Measurements from ENCODE around the gene SNED1.

SNED1 gene

DNA sequence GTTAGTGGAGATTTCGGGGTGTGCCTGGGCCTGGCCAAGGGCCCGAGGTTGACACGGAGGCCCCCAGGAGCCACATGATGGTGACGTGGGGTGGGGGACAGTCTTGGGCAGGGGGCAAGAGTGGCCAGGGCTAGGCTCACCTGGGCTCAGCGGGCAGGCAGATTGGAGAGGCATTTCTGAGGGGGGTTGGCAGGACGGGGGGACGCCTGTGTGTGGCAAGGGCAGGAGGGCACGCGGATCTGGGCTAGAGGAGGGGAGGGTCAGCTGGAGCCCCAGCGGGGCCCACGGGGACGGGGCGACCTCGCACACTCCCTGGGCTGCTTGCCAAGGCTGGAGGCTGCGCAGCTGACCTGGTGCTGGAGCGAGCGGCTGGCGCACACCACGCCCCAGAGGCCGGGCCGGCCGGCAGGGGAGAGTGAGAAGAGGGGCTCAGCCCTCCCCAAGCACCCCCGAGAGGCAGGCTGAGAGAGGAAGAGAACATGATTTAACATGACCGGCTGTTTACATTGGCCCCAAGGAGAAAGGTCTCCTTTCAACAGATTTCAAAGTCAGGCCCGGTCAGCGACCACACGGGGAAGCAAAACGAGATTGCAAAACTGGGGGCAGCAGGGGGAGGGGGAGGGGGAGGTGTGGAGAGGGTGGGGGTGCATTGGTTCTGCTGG lies 38.0 kb upstream of the SNED1 start:
- DNase-seq = no peak

DNA sequence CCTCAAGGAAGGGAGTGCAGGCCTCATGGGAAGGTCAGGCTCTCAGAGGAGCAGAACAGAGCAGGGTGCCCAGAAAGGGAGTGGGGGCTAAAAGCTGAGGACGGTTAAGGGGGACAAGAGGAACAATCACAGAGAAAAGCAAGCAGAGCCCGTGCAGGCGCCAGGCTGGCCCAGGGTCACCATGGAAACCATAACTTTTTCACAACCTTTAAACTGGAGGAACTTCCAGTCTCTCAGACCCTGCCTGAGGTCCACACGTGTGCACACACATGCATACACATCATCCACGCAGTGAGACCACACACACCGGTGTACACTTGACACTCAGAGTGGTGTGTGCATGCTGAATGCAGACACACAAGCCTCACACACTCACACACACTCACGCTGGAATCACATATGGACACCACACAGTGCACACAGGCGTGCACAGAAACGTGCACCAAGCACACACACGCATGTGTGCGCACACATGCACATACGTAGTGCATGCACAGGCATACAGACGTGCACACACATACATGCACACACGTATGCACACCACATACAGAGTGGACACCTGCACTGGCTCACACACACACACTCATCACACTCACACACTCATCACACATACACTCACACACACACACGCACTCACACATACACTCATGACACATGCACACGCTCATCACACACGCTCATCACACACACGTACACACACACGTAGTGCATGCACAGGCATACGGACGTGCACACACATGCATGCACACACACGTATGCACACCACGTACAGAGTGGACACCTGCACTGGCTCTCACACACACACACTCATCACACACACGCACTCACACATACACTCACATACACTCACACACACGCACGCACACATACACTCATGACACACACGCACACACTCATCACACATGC lies 37.2 kb upstream of the SNED1 start:
- DNase-seq = no peak

- no peak for DNase-seq
Observed at GRCh38 chr2:240961910-240962299, 36.5 kb upstream of the SNED1 start.

DNA sequence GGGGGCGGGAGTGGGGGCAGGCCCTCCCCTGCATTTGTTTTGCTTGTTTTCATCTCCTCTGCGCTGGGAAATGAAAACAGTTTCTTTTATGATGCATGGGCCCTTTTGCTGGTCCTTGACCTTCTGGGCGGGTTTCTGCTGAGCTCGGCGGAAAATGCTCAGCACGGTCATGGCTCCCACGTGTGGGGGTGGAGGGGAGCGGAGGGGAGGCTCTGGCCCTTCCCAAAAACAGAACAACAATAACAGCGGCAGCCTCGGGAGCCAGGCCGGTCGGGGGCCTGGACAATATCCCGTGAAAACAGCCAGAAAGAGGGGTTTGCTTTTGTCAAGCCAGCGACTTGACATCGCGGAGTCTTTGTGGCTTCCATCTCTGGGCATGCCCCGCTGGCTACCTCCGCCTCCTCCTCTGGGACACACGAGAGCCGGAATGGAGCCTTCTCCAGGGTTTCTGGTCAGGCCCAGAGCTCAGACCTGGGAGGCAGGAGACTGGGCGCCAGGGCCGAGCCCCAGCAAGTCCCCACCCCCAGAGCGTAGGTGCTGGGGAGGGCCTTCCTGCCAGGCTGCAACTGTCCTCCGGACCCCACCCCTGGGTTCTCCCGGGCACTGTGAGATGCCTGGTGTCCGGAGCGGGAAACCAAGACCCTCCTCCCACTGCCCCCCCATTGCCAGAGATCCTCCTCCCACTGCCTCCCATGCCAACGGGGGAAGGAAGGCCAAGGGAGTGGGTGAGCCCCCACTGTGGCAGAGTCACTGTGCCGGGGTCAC lies 35.9 kb upstream of the SNED1 start:
- no peak for DNase-seq

- no peak for DNase-seq
Observed at GRCh38 chr2:240963065-240963867, 35.2 kb upstream of the SNED1 start.

DNA sequence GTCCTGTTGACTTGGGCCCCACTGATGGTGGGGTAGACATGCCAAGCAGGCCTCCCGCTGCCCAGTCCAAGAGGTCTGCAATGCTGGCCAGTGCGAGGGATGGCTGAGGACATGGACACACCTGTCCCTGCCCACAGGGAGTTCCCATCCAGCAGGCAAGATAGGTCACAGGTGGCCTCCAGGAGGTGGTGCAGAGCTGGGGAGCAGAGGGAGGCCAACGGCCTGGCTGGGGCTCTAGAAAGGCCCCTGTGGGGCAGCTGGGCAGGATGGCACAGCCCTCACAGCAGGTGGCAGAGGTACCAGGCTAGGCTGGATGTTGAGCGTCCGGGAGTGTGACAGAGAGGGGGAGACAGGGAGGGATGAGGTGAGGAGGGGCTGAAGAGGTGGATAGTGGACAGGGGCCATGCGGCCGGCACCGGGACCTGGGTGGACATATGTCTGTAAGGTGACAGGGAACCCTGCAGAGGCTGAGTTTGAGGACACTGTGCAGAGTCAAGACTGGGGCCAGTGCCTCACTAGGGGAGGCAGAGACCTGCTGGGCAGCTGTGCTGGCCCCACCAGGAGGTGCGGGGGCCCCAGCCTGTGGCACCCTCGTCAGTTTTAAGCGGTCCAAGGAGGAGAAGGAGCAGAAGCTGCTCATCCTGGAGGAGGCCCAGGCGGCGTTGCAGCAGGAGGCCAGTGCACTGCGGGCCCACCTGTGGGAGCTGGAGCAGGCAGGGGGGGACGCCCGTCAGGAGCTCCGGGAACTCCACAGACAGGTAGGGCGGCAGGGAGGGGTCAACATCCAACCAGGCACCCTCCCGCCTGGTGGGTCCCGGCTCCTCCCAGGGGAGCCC lies 34.3 kb upstream of the SNED1 start:
- no peak for DNase-seq

DNA sequence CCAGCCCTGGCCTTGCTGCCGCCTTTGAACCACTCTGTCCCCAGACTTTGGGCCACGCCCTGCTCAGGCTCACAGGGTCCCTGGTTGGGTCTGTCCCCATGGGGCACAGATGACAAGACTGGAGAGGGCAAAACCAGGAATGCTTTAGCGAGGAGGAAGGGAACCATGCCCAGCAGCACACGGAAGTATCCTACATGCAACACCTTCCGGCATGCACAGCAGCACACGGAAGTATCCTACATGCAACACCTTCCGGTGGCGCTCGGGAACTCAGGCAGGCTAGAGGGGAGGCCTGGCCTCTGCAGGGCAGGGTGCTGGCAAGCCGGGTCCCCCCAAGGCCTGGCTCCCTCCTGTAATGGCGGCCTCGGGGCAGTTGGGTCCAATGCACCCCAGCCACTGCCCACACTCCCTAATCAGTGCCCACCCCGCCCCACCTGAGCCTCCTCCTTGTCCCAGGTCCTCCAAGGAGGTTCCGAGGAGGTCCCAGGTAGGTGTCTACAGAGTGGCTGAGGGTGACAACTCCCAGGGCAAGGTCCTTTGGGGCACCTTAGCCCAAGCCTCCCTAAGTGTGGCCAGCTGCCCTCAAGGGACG lies 33.6 kb upstream of the SNED1 start:
- no peak for DNase-seq

- DNase-seq = no peak
Observed at GRCh38 chr2:240965296-240965904, 33.0 kb upstream of the SNED1 start.

GRCh38 chr2:240965905-240966456 lies 32.4 kb upstream of the SNED1 start:
- no peak for DNase-seq

GRCh38 chr2:240966457-240966905 lies 31.9 kb upstream of the SNED1 start:
- no peak for DNase-seq

DNA sequence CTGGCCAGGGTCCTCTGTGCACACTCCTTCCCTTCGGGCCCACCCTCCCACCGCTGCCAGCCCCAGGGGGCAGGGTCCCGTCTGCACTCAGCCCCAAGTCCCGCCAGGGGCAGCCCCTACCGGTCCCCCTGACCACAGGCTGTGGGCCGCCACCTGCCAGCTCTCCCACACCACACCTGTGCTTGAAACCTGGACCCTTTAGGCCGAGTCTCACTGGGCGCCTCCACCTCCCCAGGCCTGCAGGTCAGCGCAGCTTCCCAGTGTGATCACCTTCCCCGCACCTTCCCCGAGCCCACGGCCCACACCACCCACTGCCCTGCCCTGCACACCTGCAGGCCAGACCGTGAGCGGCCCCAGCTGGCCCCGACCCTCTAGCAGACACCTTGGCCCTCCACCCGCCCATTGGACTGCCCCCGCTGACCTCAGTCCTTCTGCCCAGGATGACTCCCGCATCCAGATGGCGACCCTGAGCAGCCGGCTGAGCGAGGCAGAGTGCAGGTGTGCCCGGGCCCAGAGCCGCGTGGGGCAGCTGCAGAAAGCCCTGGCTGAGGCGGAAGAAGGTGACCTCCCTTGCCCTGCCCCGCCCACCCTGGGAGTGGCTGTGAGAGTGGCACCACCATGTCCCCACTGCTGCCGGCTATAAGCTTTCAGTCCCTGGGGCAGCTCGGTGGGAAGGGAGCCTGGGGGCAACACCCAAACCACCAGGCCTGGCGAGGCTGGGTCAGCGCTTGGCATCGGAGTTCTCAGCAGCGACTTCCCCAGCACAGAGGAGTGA lies 31.3 kb upstream of the SNED1 start:
- no peak for DNase-seq

GRCh38 chr2:240967681-240968621 lies 30.5 kb upstream of the SNED1 start:
- DNase-seq = no peak

DNA sequence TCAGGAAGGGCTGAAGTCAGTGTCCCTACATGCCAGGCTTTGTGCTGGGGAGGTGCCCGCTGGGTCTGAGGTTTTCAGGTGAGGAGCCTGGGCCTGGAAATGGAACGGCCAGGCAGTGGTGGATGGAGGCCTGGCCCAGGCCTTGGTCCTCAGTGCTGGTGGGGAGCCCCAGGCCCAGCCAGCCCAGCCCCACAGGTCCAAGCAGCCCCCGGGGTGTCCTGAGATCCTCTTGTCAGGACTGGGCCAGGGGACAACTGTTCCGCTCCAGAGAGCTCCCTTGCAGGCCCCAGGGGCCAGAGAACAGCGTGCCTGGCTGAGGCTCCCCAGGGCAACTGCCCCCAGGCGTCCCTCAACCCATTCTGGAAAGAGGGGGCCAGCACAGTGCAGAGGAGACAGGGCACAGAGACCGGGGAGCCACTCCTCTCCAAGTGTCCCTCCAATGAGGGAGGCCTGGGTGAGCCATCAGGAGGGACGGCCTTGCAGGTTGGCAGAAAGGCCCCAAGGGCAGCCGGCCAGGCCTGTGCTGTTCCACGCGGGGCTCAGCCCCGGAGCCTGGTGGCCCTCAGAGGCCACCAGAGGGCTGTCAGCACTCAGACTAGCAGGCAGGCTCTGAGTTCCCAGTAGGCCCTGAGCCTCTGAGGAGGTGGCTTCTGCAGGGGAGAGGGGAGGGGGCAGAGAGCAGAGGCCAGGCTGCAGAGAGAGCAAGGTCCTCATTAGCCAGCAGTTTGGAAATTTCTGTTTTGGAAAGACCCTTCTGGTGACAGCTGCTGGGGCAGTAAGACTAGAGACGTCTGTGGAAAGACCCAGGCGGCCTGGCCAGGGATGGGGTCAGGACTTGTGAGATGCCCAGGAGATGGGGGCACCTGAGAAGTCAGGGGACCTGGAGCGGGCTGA lies 29.4 kb upstream of the SNED1 start:
- DNase-seq = no peak

GRCh38 chr2:240970104-240970503 lies 28.3 kb upstream of the SNED1 start:
- DNase-seq = no peak

DNA sequence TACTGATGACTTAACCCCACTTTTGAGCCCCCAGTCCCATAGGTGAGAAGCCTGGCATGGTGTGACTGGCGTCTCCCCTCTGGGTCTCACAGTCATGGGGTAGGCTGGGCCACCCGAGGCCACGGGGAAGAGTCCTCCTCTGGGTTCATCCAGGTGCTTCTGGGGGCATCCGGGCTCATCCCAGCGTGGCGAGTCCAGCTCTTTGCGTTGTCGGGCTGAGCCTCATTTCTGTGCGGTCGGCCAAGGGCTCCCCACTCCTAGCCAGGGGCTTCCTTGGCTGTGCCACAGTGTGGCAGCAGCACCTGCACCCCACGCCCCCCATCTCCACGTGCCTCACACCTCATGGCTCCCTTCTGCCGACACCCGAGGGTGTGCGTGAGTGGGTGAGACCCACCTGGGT lies 27.6 kb upstream of the SNED1 start:
- DNase-seq = no peak

DNA sequence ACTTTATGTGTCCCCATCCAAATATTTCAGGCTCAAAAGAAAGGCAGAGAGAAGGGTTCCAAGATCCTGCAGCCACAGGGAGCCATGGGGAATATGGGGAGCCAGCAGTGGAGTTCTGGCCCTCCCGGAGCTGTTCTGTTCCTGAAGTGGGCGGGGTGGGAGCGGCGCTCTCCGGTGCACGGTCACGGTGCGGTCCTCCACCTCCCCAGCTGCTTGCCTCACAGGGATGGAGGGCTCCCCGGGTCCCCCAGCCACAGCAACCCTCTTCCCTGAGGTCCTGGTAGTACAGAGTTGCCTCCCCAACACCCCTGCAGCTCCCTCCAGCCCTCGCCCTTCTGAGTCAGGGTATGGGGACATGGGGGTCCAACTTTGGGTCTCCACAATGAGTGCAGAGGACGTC lies 26.2 kb upstream of the SNED1 start:
- no peak for DNase-seq
